Measurements from ENCODE around the gene SLK.

SLK gene

GRCh38 chr10:103942866-103943265, 24.1 kb upstream of the SLK start:
- no peak for DNase-seq (ENCODE audit: low read depth)

DNA sequence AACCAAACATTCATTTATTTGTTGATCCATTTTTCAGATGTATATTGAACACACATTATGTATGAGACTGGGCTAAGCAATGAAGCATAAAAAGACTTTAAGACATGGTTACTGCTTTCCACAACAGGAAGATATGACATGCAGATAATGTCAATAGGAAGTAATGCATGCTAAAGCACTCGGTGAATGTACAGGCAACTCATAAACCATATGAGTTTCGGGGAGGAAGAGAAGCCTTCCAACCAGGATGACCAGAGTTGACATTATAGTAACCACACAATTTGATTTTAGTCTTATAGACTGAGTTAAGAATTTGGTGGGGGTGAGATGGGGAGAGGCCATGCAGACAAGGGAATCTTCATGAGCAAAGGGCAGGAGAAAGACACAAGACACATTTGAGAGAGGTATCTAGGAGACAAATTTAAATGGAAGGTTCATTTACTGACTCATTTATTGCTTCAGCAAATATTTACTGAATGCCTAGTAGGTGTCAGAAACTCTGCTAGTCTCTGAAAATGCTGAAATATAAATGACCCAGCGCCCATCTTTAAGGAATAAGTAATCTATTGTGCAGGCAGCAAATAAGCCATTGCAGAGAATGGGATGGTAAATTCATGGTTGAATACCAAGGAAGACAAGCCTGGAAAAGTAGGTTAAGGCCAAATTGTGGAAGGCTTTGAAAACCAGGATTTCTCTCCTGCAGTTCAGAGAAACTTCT, 19.0 kb upstream of the SLK start:
- DNase-seq (ENCODE audit: low read depth), result no peak

GRCh38 chr10:103949728-103950127, 17.2 kb upstream of the SLK start:
- DNase-seq (ENCODE audit: low read depth), result no peak

DNA sequence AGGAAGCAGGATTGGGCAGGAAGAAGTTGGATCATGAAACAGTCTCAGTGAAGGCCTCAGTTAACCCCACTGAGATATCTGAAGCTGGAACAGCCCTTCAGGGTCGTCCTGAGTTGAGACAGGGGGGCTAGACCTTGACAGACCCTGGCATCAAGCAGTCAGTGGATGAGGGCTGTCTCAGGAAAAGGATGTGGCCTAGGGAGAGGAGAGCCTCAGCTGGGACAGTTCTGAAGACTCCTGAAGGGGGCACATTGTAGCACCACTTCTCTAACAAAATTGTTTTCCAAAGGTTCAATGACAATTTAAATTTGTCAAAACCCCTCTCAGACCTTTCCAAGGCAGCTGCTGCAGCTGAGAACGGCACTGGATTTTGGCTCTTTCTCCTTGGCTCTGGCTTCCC, 15.8 kb upstream of the SLK start:
- DNase-seq (ENCODE audit: low read depth), result no peak

DNA sequence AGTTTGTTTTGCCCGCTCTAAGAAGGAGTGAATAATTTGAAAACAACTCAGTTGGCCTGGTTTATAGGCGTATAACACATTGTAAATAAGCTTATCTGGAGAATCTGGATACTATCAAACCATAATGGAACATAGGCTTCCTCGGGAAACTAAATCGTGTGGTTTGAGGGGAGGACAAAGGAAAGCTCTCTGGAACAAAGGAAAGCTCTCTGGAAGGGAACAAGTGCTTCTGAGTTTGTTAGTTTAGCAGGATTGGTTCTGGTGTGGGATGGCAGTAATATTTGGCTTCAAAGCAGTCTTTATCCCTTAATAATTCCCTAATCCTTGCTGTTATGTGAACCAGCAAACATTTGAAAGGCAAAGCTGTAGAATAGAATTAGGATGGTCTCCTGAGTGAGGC, 15.0 kb upstream of the SLK start:
- no peak for DNase-seq (ENCODE audit: low read depth)

DNA sequence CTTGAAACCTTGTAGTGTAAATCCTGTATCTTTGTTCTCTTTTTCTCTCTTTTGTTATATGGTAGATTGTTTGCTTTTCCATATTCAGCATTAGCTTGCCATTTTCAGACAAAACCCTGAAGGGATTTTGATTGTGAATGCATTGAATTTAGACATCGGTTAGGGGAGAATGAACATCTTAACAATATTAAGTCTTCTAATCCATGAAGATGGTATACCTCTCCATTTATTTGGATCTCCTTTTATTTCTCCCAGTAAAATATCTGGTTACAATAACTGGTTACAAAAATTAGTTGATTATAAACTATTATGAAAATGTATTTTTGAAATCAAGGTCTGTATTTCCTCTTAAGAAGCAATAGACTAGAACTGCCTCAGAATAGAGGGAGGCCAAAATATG, 12.4 kb upstream of the SLK start:
- no peak for DNase-seq (ENCODE audit: low read depth)

DNA sequence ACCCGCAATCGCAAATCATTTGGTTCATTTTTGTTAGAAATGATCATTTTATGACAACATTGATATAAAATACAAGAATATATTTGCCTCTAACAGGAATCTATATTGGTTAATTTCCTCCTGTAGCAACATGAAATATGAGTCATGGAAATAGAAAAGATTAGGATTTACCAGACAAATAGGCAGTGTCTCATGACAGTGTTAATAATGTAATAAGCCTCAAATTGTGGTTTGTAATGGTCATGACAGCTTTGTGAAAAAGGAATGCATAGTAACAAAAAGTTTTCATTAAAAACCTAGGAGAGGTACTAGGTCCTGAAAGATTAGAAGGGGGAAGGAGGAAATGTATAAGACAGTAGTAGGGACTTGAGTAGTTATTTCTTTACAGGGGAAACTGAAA, 7.9 kb upstream of the SLK start:
- DNase-seq (ENCODE audit: low read depth), result no peak

- DNase-seq (ENCODE audit: low read depth), result no peak
Measured at GRCh38 chr10:103960103-103960502, 6.8 kb upstream of the SLK start.

GRCh38 chr10:103967448-103968071, 620 bp downstream of the SLK start:
- peak; percentile 8 for DNase-seq (ENCODE audit: low read depth)

- DNase-seq (ENCODE audit: low read depth), result no peak
Measured at GRCh38 chr10:103968441-103969391, 1.8 kb downstream of the SLK start.

GRCh38 chr10:103969436-103969835, 2.5 kb downstream of the SLK start:
- DNase-seq (ENCODE audit: low read depth), result no peak

- no peak for DNase-seq (ENCODE audit: low read depth)
Measured at GRCh38 chr10:103969857-103970627, 3.1 kb downstream of the SLK start.

GRCh38 chr10:103975169-103975568, 8.2 kb downstream of the SLK start:
- no peak for DNase-seq (ENCODE audit: low read depth)

DNA sequence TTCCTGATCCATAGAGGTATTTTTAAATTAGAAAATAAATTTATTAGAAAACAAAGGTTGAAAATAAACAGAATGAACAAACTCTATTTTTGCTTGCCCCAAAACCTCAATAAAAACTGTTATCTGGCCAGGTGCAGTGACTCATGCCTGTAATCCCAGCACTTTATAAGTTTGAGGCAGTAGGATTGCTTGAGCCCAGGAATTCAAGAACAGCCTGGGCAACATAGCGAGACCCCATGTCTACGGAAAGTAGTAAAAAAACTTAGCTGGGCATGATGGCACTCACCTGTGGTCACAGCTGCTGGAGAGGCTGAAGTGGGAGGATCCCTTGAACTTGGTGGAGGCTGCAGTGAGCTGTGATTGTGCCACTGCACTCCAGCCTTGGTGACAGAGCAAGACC, 10.3 kb downstream of the SLK start:
- no peak for DNase-seq (ENCODE audit: low read depth)

- no peak for DNase-seq (ENCODE audit: low read depth)
Measured at GRCh38 chr10:103979530-103979929, 12.6 kb downstream of the SLK start.

DNA sequence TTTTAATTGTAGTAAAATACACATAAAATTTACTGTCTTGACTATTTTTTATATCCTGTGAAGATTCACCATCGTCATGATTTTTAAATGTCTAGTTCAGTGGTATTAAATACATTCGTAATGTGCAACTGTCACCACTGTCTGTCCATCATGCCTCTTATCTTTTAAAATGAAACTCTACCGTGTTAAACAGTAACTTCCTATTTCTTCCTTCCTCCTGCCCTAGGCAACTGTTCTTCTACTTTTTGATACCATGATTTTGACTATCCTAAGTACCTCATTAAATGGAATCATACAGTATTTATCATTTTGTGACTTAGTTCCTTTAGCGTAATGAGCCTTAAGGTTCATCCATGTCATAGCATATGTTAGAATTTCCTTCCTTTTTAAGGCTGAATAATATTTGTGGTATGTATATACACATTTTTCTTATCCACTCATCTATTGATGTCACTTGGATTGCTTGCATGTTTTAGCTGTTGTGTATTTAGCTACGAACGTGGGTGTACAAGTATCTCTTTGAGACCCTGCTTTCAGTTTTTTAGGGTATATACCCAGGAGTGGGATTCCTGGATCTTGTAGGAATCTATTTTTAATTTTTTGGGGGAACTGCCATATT, 13.5 kb downstream of the SLK start:
- no peak for DNase-seq (ENCODE audit: low read depth)

DNA sequence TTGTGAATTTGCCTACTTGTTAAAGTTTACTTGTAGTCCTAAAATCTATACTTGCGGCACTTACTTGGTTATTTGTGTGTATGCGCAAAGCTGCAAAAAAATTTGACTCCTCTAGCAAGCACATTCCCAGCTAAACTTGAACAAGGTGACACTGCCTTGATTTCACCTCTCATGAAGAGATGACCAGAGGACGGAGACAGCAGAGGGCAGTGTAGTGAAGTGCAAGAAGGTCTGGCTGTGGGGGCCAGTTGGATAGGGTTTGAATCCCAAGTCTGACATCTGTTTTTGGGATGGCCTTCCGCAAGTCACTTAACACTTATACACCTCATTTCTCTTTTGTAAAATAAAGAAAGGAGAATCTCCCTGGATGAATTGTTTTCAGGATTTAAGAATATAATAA, 15.7 kb downstream of the SLK start:
- no peak for DNase-seq (ENCODE audit: low read depth)

DNA sequence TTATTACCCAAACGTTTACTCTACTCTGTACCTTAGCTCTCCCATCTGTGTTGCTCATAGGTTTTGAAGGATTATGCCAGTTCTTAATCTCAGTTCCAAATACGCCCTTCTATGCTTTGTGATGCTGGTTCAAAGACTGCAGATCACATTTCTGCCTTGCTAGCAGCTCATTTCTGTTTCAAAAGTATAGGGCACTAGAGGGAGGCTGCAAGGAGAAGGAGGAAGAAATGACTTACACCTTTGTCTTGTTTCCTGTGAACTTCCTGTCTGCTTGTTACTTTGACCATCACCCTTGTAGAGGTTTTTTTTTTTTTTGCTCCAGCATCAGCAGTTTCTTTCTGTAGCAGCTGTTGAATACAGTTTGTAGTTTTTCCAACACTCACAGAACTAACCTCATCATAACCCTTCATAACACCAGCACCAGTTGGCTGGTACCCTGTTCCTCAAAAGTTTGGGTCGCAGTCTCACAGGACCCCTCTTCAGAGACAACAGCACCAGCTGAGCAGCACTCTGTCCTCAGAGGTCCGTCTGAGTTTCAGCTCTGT, 16.5 kb downstream of the SLK start:
- DNase-seq (ENCODE audit: low read depth), result no peak

DNA sequence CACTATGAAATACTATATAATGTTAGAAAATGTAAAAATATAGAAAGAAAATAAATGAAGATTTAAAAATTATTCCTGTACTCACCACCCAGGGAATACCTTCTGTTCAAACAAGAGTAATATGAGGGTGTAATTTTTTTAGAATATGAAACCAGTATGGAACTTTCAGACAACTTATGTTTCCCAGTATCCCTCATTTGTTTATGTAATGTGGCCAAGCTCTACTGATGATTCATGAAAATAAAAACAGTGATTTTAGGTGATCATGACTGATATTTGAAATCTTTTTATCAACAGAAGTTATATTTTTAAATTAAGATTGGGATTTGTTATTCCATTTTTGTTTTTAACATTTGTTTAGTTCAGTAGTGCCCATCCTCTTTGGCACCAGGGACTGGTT, 18.8 kb downstream of the SLK start:
- DNase-seq (ENCODE audit: low read depth), result peak; percentile 4

DNA sequence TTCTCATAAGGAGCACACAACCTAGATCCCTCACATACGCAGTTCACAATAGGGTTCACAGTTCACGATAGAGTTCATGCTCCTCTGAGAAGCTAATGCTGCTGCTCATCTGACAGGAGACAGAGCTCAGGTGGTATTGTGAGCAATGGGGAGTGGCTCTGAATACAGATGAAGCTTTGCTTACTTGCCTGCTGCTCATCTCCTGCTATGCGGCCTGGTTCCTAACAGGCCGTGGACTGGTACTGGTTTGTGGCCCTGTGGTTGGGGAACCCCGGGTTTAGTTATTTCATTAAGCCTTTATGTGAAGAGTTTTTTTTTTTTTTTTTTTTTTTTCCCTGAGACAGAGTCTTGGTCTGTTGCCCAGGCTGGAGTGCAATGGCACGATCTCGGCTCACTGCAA, 19.4 kb downstream of the SLK start:
- no peak for DNase-seq (ENCODE audit: low read depth)

- no peak for DNase-seq (ENCODE audit: low read depth)
Measured at GRCh38 chr10:103990121-103990520, 23.2 kb downstream of the SLK start.
